IMR-90 (cell line): ENCODE measurements around the gene GADL1. TPM values are rescaled to one million over a fixed set of nuclear protein-coding genes. Genes with fewer than 3 reads are reported as not detected.

Experiments used
- ATAC-seq: fragments of 200-7000 bp; cut with Tn5 transposase; 2 replicates; pipeline ENCODE4 v1.9.1; 2020; ENCODE audit warnings: low read depth, mild to moderate bottlenecking, moderate library complexity
- BruUV-seq: library from RNA; stranded (reverse); fragments of 400-500 nt; replicated peaks from 2 replicates; lab custom pipeline; 2021; lab: Mats Ljungman, UMichigan
- CTCF ChIA-PET: fragments of 300-600 bp; formaldehyde crosslinking; extraction: SDS; loops from one replicate; lab custom pipeline; 2021; ENCODE audit warnings: antibody characterized with exemption; lab: Yijun Ruan, JAX
- POLR2A ChIA-PET: fragments of 300-600 bp; sonication (Branson Sonifier 250); formaldehyde crosslinking; loops from one replicate; lab custom pipeline; 2022; ENCODE audit warnings: antibody characterized with exemption; ENCODE audit not compliant: unreplicated experiment; lab: Charles Lee
- DNase-seq: peaks from one replicate; pipeline ENCODE4 v3.0.0; 2013
- H2AFZ ChIP-seq: replicated peaks from 2 replicates; pipeline ENCODE3; 2013; ENCODE audit warnings: low read length, mild to moderate bottlenecking; ENCODE audit not compliant: poor library complexity
- H2AK5ac ChIP-seq: 2 replicates; pipeline ENCODE4 v1.6.1; 2013; ENCODE audit warnings: low read depth, low read length, inconsistent platforms
- H2AK9ac ChIP-seq: replicated peaks from 2 replicates; pipeline ENCODE3; 2013; ENCODE audit warnings: mild to moderate bottlenecking, low read depth, low read length, moderate library complexity; ENCODE audit not compliant: poor library complexity
- H2BK120ac ChIP-seq: 2 replicates; pipeline ENCODE4 v1.6.1; 2013; ENCODE audit warnings: low read depth, low read length, inconsistent platforms
- H2BK15ac ChIP-seq: 3 replicates; pipeline ENCODE4 v1.6.1; 2013; ENCODE audit warnings: low read depth, low read length, inconsistent platforms
- H2BK20ac ChIP-seq: 2 replicates; pipeline ENCODE4 v1.6.1; 2013; ENCODE audit warnings: low read depth, mild to moderate bottlenecking, inconsistent platforms, low read length, moderate library complexity
- H2BK5ac ChIP-seq: 2 replicates; pipeline ENCODE4 v1.6.1; 2013; ENCODE audit warnings: mild to moderate bottlenecking, low read depth, low read length, inconsistent platforms; ENCODE audit not compliant: poor library complexity, severe bottlenecking
- H3K14ac ChIP-seq: replicated peaks from 2 replicates; pipeline ENCODE4 v1.6.1; 2013; ENCODE audit warnings: low read depth, low read length, inconsistent platforms
- H3K18ac ChIP-seq: 2 replicates; pipeline ENCODE4 v1.6.1; 2013; ENCODE audit warnings: low read depth, low read length, control low read depth
- H3K23ac ChIP-seq: 2 replicates; pipeline ENCODE4 v1.6.1; 2013; ENCODE audit warnings: low read depth, low read length, inconsistent platforms
- H3K27ac ChIP-seq: 2 replicates; pipeline ENCODE4 v1.5.1; 2013; ENCODE audit warnings: mild to moderate bottlenecking, control low read depth, low read length; ENCODE audit not compliant: insufficient read depth
- H3K27me3 ChIP-seq: 2 replicates; pipeline ENCODE4 v1.6.1; 2013; ENCODE audit warnings: low read length; ENCODE audit not compliant: control insufficient read depth, insufficient read depth
- H3K36me3 ChIP-seq: 2 replicates; pipeline ENCODE4 v1.6.1; 2013; ENCODE audit warnings: low read length, mixed read lengths; ENCODE audit not compliant: control insufficient read depth, insufficient read depth
- H3K4ac ChIP-seq: 2 replicates; pipeline ENCODE4 v1.6.1; 2013; ENCODE audit warnings: low read depth, low read length, inconsistent platforms
- H3K4me1 ChIP-seq: 2 replicates; pipeline ENCODE4 v1.6.1; 2013; ENCODE audit warnings: low read length, mixed read lengths; ENCODE audit not compliant: control insufficient read depth, insufficient read depth
- H3K4me2 ChIP-seq: 2 replicates; pipeline ENCODE4 v1.6.1; 2013; ENCODE audit warnings: low read depth, mild to moderate bottlenecking, control low read depth, low read length, moderate library complexity
- H3K4me3 ChIP-seq: 2 replicates; pipeline ENCODE4 v1.5.1; 2013; ENCODE audit warnings: low read depth, mild to moderate bottlenecking, control low read depth, low read length, moderate library complexity; ENCODE audit not compliant: insufficient read depth
- H3K56ac ChIP-seq: 2 replicates; pipeline ENCODE4 v1.6.1; 2013; ENCODE audit warnings: low read length, inconsistent platforms; ENCODE audit not compliant: insufficient read depth; ENCODE audit errors: extremely low read depth
- H3K79me1 ChIP-seq, 2 experiments: 2 replicates each; pipeline ENCODE4 v1.6.1; 2013; ENCODE audit warnings: low read length in 2 of 2, inconsistent platforms in 1 of 2, low read depth in 1 of 2
- H3K9ac ChIP-seq: 2 replicates; pipeline ENCODE4 v1.6.1; 2013; ENCODE audit warnings: low read depth, low read length, control low read depth
- H3K9me1 ChIP-seq: 2 replicates; pipeline ENCODE4 v1.6.1; 2013; ENCODE audit warnings: low read length, inconsistent platforms; ENCODE audit not compliant: insufficient read depth
- H3K9me3 ChIP-seq: 2 replicates; pipeline ENCODE4 v1.6.1; 2013; ENCODE audit warnings: low read length; ENCODE audit not compliant: control insufficient read depth, insufficient read depth
- H4K20me1 ChIP-seq: 2 replicates; pipeline ENCODE4 v1.6.1; 2013; ENCODE audit warnings: low read length, inconsistent platforms; ENCODE audit not compliant: insufficient read depth
- H4K5ac ChIP-seq: 2 replicates; pipeline ENCODE4 v1.6.1; 2013; ENCODE audit warnings: mild to moderate bottlenecking, low read depth, low read length, control low read depth
- H4K8ac ChIP-seq, 2 experiments: 2 replicates each; pipeline ENCODE4 v1.6.1; 2013; ENCODE audit warnings: low read depth in 2 of 2, low read length in 2 of 2, control low read depth in 1 of 2, inconsistent platforms in 1 of 2
- H4K91ac ChIP-seq: 2 replicates; pipeline ENCODE4 v1.6.1; 2013; ENCODE audit warnings: low read depth, low read length, inconsistent platforms; ENCODE audit not compliant: insufficient read depth
- BHLHE40 ChIP-seq: fragments of 150-350 bp; IDR thresholded peaks from 2 replicates; pipeline ENCODE4 v1.6.1; 2016; ENCODE audit warnings: mild to moderate bottlenecking, low read depth, low read length
- CEBPB ChIP-seq: IDR thresholded peaks from 2 replicates; pipeline ENCODE4 v1.6.1; 2012; ENCODE audit warnings: low read depth, low read length, improper control_type of control experiment
- CHD1 ChIP-seq: IDR thresholded peaks from 2 replicates; pipeline ENCODE4 v1.6.1; 2012; ENCODE audit warnings: low read depth, low read length, improper control_type of control experiment
- ELK1 ChIP-seq: fragments of 150-350 bp; IDR thresholded peaks from 2 replicates; pipeline ENCODE4 v1.6.1; 2016; ENCODE audit warnings: low read depth, mild to moderate bottlenecking, low read length, moderate library complexity, borderline replicate concordance
- FOS ChIP-seq: fragments of 150-350 bp; IDR thresholded peaks from 2 replicates; pipeline ENCODE4 v1.6.1; 2016; ENCODE audit warnings: low read depth, low read length
- MAFK ChIP-seq: IDR thresholded peaks from 2 replicates; pipeline ENCODE4 v1.6.1; 2012; ENCODE audit warnings: low read depth, low read length, improper control_type of control experiment
- MAZ ChIP-seq: IDR thresholded peaks from 2 replicates; pipeline ENCODE4 v1.6.1; 2012; ENCODE audit warnings: low read depth, mild to moderate bottlenecking, low read length, improper control_type of control experiment, moderate library complexity, borderline replicate concordance
- MXI1 ChIP-seq: IDR thresholded peaks from 2 replicates; pipeline ENCODE4 v1.6.1; 2012; ENCODE audit warnings: low read depth, mild to moderate bottlenecking, low read length, moderate library complexity, borderline replicate concordance
- NFE2L2 ChIP-seq: fragments of 150-350 bp; IDR thresholded peaks from 2 replicates; pipeline ENCODE4 v1.6.1; 2016; ENCODE audit warnings: low read depth, mild to moderate bottlenecking, low read length
- POLR2A ChIP-seq: IDR thresholded peaks from 2 replicates; pipeline ENCODE4 v1.6.1; 2012; ENCODE audit warnings: mild to moderate bottlenecking, low read depth, low read length
- RAD21 ChIP-seq: IDR thresholded peaks from 2 replicates; pipeline ENCODE4 v1.6.1; 2012; ENCODE audit warnings: low read length, improper control_type of control experiment
- RCOR1 ChIP-seq: IDR thresholded peaks from 2 replicates; pipeline ENCODE4 v1.6.1; 2012; ENCODE audit warnings: mild to moderate bottlenecking, low read length, improper control_type of control experiment; ENCODE audit not compliant: insufficient replicate concordance
- RFX5 ChIP-seq: IDR thresholded peaks from 2 replicates; pipeline ENCODE4 v1.8.0; 2012; ENCODE audit warnings: low read depth, mild to moderate bottlenecking, low read length, moderate library complexity
- SMC3 ChIP-seq: fragments of 150-350 bp; IDR thresholded peaks from 2 replicates; pipeline ENCODE4 v1.6.1; 2016; ENCODE audit warnings: low read depth, mild to moderate bottlenecking, antibody characterized with exemption, low read length, moderate library complexity
- USF2 ChIP-seq: fragments of 150-350 bp; IDR thresholded peaks from 2 replicates; pipeline ENCODE4 v1.6.1; 2017; ENCODE audit warnings: mild to moderate bottlenecking, antibody characterized with exemption, low read length, low read depth
- dilution Hi-C: fragments of 300-500 bp; cut with HindIII; formaldehyde crosslinking; loops from one replicate; pipeline ENCODE4 v1.14.3; 2018; ENCODE audit warnings: low sequenced_read_pairs; ENCODE audit not compliant: unreplicated experiment
- in situ Hi-C: fragments of 300-500 bp; cut with MboI; formaldehyde crosslinking; loops from 3 replicates; pipeline ENCODE4 v1.14.3; 2019; ENCODE audit warnings: low sequenced_read_pairs, inconsistent platforms, mixed read lengths
- intact Hi-C: fragments of 100-400 bp; cut with micrococcal nuclease; formaldehyde crosslinking; loops from 2 replicates; pipeline ENCODE4 v1.10.0; 2022
- polyA plus RNA-seq, 3 experiments: library from polyadenylated mRNA; depleted of rRNA; stranded (reverse); fragments of >200 nt; gene quantifications; 2 replicates each; pipeline ENCODE4 v1.2.3, GENCODE V29; 2012; ENCODE audit warnings: low replicate concordance in 1 of 3
- total RNA-seq: library from RNA; depleted of rRNA; stranded (reverse); fragments of >200 nt; gene quantifications from 2 replicates; pipeline ENCODE4 v1.2.3, GENCODE V29; 2012
- TF ChIP-seq, protein P1 (sequence below): conservative IDR thresholded peaks from 2 replicates; pipeline ENCODE4 v1.5.1; 2012; ENCODE audit warnings: mild to moderate bottlenecking, low read depth, low read length, improper control_type of control experiment

The GADL1 gene
- total and polyA plus RNA-seq, 2 of the 4 experiments (the other 2 are of a cell fraction), result not detected

DNA sequence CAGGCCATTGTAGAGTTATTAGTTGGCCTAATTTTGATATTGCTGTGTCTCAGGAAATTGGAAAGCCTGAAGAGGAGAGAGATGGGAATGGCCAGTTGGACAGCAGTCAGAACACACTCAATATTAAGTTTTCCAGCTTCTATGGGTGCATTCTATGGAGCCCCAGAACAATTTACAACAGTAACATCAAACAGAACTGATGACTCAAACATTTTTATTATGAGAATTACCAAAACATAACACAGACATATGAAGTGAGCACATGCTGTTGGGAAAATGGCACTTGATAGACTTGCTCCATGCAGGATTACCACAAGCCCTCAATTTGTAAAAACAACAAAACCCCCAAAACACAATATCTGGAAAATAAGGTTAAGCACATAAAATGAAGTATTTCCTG, 104.3 kb downstream of the GADL1 start:
- no peak overlapping the region for H3K4ac ChIP-seq
- in situ Hi-C loops (loop anchor here (25.0 kb wide), 1 partner anchor 972 kb away; no protein-coding TSS in a partner anchor), intact Hi-C loops (no loop called here), dilution Hi-C loops (no loop called here)
- no peak overlapping the region for H4K5ac ChIP-seq
- no peaks in the 10 kb centered on the region for H3K79me1 ChIP-seq
- no peaks in the 10 kb centered on the region for H3K36me3 ChIP-seq
- no peak overlapping the region for H2BK15ac ChIP-seq
- ChIA-PET CTCF (no interaction called here), POLR2A (no interaction called here)
- no peak overlapping the region for H3K4me2 ChIP-seq
- no peak for TF ChIP-seq NFE2L2
- no peak for TF ChIP-seq RCOR1
- no peak for TF ChIP-seq MAFK
- TF ChIP-seq USF2, result no peak
- no peak for TF ChIP-seq FOS
- no peak for TF ChIP-seq CHD1
- no peak for TF ChIP-seq MAZ
- TF ChIP-seq BHLHE40, result no peak
- TF ChIP-seq RAD21, result no peak
- TF ChIP-seq SMC3, result no peak
- no peak for TF ChIP-seq ELK1
- no peak for TF ChIP-seq CEBPB
- no peak for TF ChIP-seq POLR2A
- no peak for TF ChIP-seq RFX5
- no peak for TF ChIP-seq MXI1
- TF ChIP-seq, protein P1, sequence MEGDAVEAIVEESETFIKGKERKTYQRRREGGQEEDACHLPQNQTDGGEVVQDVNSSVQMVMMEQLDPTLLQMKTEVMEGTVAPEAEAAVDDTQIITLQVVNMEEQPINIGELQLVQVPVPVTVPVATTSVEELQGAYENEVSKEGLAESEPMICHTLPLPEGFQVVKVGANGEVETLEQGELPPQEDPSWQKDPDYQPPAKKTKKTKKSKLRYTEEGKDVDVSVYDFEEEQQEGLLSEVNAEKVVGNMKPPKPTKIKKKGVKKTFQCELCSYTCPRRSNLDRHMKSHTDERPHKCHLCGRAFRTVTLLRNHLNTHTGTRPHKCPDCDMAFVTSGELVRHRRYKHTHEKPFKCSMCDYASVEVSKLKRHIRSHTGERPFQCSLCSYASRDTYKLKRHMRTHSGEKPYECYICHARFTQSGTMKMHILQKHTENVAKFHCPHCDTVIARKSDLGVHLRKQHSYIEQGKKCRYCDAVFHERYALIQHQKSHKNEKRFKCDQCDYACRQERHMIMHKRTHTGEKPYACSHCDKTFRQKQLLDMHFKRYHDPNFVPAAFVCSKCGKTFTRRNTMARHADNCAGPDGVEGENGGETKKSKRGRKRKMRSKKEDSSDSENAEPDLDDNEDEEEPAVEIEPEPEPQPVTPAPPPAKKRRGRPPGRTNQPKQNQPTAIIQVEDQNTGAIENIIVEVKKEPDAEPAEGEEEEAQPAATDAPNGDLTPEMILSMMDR, result no peak
- BruUV-seq, result no TSS peak
- no peak overlapping the region for H3K27ac ChIP-seq
- no peaks in the 10 kb centered on the region for H3K4me1 ChIP-seq
- H3K9me3 ChIP-seq, result no peaks in the 10 kb centered on the region
- no peak overlapping the region for H3K18ac ChIP-seq
- H2AK9ac ChIP-seq, result no peak overlapping the region
- H3K4me3 ChIP-seq, result no peak overlapping the region
- no peak overlapping the region for H2BK120ac ChIP-seq
- H4K8ac ChIP-seq, result no peak overlapping the region
- ATAC-seq, result no peak
- H3K9ac ChIP-seq, result no peak overlapping the region
- no peak overlapping the region for H4K91ac ChIP-seq
- peaks cover 2% of the 10 kb centered on the region; the same call in 1 of the 2 replicates for H3K27me3 ChIP-seq
- H2BK20ac ChIP-seq, result no peak overlapping the region
- DNase-seq, result no peak
- H3K9me1 ChIP-seq, result no peaks in the 10 kb centered on the region
- H2BK5ac ChIP-seq, result no peak overlapping the region
- H3K14ac ChIP-seq, result no peak overlapping the region
- no peak overlapping the region for H2AK5ac ChIP-seq
- no peak overlapping the region for H2AFZ ChIP-seq
- H3K23ac ChIP-seq, result no peak overlapping the region
- no peak overlapping the region for H3K56ac ChIP-seq
- no peaks in the 10 kb centered on the region for H4K20me1 ChIP-seq
